H9 (cell line): Measurements from ENCODE around the gene ROPN1B. TPM values are rescaled to one million over a fixed set of nuclear protein-coding genes. Genes with fewer than 3 reads are reported as not detected.
A peak's percentile ranks its signal among the peaks of the same experiment; 100 is the strongest.

Experiments
- DNase-seq: peaks from one replicate; pipeline ENCODE4 v3.0.0-alpha.2; 2017
- H2AFZ ChIP-seq: one replicate; pipeline ENCODE4 v1.6.1; 2013; ENCODE audit warnings: mild to moderate bottlenecking, low read length, control low read depth, moderate library complexity
- H2AK5ac ChIP-seq: 2 replicates; pipeline ENCODE4 v1.6.1; 2013; ENCODE audit warnings: low read length, control low read depth, mixed read lengths; ENCODE audit not compliant: insufficient read length
- H2BK120ac ChIP-seq: one replicate; pipeline ENCODE4 v1.6.1; 2013; ENCODE audit warnings: low read depth, mild to moderate bottlenecking, low read length, control low read depth, inconsistent platforms; ENCODE audit not compliant: poor library complexity, severe bottlenecking
- H2BK12ac ChIP-seq: 2 replicates; pipeline ENCODE4 v1.6.1; 2013; ENCODE audit warnings: low read length, control low read depth, mixed read lengths, low read depth; ENCODE audit not compliant: insufficient read length
- H2BK15ac ChIP-seq: 2 replicates; pipeline ENCODE4 v1.6.1; 2013; ENCODE audit warnings: low read depth, low read length, control low read depth
- H2BK20ac ChIP-seq: one replicate; pipeline ENCODE4 v1.6.1; 2013; ENCODE audit warnings: low read depth, mild to moderate bottlenecking, low read length, control low read depth, inconsistent platforms; ENCODE audit not compliant: poor library complexity, severe bottlenecking
- H2BK5ac ChIP-seq: 2 replicates; pipeline ENCODE4 v1.6.1; 2013; ENCODE audit warnings: low read length, control low read depth, mixed read lengths; ENCODE audit not compliant: insufficient read length
- H3K14ac ChIP-seq: 2 replicates; pipeline ENCODE4 v1.6.1; 2013; ENCODE audit warnings: low read length, control low read depth; ENCODE audit not compliant: insufficient read depth
- H3K18ac ChIP-seq: 2 replicates; pipeline ENCODE4 v1.6.1; 2013; ENCODE audit warnings: low read depth, mild to moderate bottlenecking, mixed read lengths, low read length, control low read depth; ENCODE audit not compliant: insufficient read length
- H3K23ac ChIP-seq: 2 replicates; pipeline ENCODE4 v1.6.1; 2013; ENCODE audit warnings: low read length, control low read depth, mixed read lengths, low read depth; ENCODE audit not compliant: insufficient read length
- H3K23me2 ChIP-seq: 2 replicates; pipeline ENCODE4 v1.6.1; 2013; ENCODE audit warnings: low read depth, mild to moderate bottlenecking, mixed read lengths, low read length, control low read depth; ENCODE audit not compliant: insufficient read length, poor library complexity, severe bottlenecking
- H3K27ac ChIP-seq: 2 replicates; pipeline ENCODE4 v1.5.1; 2013; ENCODE audit warnings: low read length, control low read depth, mixed read lengths, low read depth; ENCODE audit not compliant: insufficient read length
- H3K27me3 ChIP-seq: 2 replicates; pipeline ENCODE4 v1.6.1; 2013; ENCODE audit warnings: low read length, control low read depth, inconsistent platforms; ENCODE audit not compliant: insufficient read depth
- H3K4ac ChIP-seq: 2 replicates; pipeline ENCODE4 v1.6.1; 2013; ENCODE audit warnings: low read depth, mild to moderate bottlenecking, control low read depth, inconsistent platforms, low read length, moderate library complexity
- H3K4me1 ChIP-seq: 2 replicates; pipeline ENCODE4 v1.6.1; 2013; ENCODE audit warnings: low read length, control low read depth, inconsistent platforms; ENCODE audit not compliant: insufficient read depth
- H3K4me2 ChIP-seq: 2 replicates; pipeline ENCODE4 v1.6.1; 2013; ENCODE audit warnings: low read length, control low read depth, mixed read lengths; ENCODE audit not compliant: insufficient read length, insufficient read depth
- H3K56ac ChIP-seq: 2 replicates; pipeline ENCODE4 v1.6.1; 2013; ENCODE audit warnings: low read depth, mild to moderate bottlenecking, mixed read lengths, low read length, control low read depth; ENCODE audit not compliant: insufficient read length
- H3K79me1 ChIP-seq: 2 replicates; pipeline ENCODE4 v1.6.1; 2013; ENCODE audit warnings: low read depth, mild to moderate bottlenecking, moderate library complexity, low read length, control low read depth, inconsistent platforms; ENCODE audit not compliant: insufficient read depth, poor library complexity, severe bottlenecking
- H3K79me2 ChIP-seq: 2 replicates; pipeline ENCODE4 v1.6.1; 2013; ENCODE audit warnings: low read length, control low read depth, inconsistent platforms; ENCODE audit not compliant: insufficient read depth
- H3K9ac ChIP-seq: 2 replicates; pipeline ENCODE4 v1.6.1; 2013; ENCODE audit warnings: low read length, control low read depth, mixed read lengths; ENCODE audit not compliant: insufficient read length; ENCODE audit errors: extremely low read depth
- H3K9me3 ChIP-seq: one replicate; pipeline ENCODE4 v1.6.1; 2013; ENCODE audit warnings: low read depth, low read length, inconsistent platforms; ENCODE audit not compliant: control insufficient read depth
- H3T11ph ChIP-seq: one replicate; pipeline ENCODE4 v1.6.1; 2013; ENCODE audit warnings: mild to moderate bottlenecking, low read length, control low read depth, inconsistent platforms
- H4K20me1 ChIP-seq: one replicate; pipeline ENCODE4 v1.6.1; 2013; ENCODE audit not compliant: control insufficient read depth, insufficient read length, insufficient read depth
- H4K5ac ChIP-seq: 2 replicates; pipeline ENCODE4 v1.6.1; 2013; ENCODE audit warnings: low read depth, mild to moderate bottlenecking, mixed read lengths, low read length, control low read depth; ENCODE audit not compliant: insufficient read length
- H4K8ac ChIP-seq: replicated peaks from 2 replicates; pipeline ENCODE4 v1.6.1; 2013; ENCODE audit warnings: low read length, control low read depth, mixed read lengths, low read depth; ENCODE audit not compliant: insufficient read length
- H4K91ac ChIP-seq: 2 replicates; pipeline ENCODE4 v1.6.1; 2013; ENCODE audit warnings: low read depth, mild to moderate bottlenecking, moderate library complexity, mixed read lengths, low read length, control low read depth; ENCODE audit not compliant: insufficient read length
- H3K27ac Mint-ChIP-seq, 3 experiments: 2 replicates in 2 of 3; 3 replicates in 1 of 3; pipeline ENCODE4 v1.8.0; 2020 to 2021; ENCODE audit warnings: mixed read lengths in 3 of 3, mild to moderate bottlenecking in 1 of 3, moderate library complexity in 1 of 3
- H3K27me3 Mint-ChIP-seq: 2 replicates; pipeline ENCODE4 v1.8.0; 2021; ENCODE audit warnings: low read depth, mild to moderate bottlenecking, moderate library complexity, mixed read lengths
- H3K36me3 Mint-ChIP-seq, 3 experiments: 2 replicates in 2 of 3; 3 replicates in 1 of 3; pipeline ENCODE4 v1.8.0; 2020 to 2021; ENCODE audit warnings: low read depth in 3 of 3, mixed read lengths in 3 of 3; ENCODE audit not compliant: insufficient read depth in 1 of 3
- H3K4me1 Mint-ChIP-seq, 2 experiments: 2 replicates each; pipeline ENCODE4 v1.8.0; 2020; ENCODE audit warnings: mixed read lengths in 2 of 2
- H3K4me3 Mint-ChIP-seq, 2 experiments: 2 replicates in 1 of 2; 3 replicates in 1 of 2; pipeline ENCODE4 v1.8.0; 2020 to 2021; ENCODE audit warnings: mild to moderate bottlenecking in 2 of 2, mixed read lengths in 2 of 2, moderate library complexity in 1 of 2
- H3K9me3 Mint-ChIP-seq, 2 experiments: 2 replicates in 1 of 2; 3 replicates in 1 of 2; pipeline ENCODE4 v1.8.0; 2020; ENCODE audit warnings: mild to moderate bottlenecking in 2 of 2, mixed read lengths in 2 of 2, moderate library complexity in 1 of 2
- WGBS: extraction: QIAGEN DNeasy Blood & Tissue Kit; methylation state at CpG from one replicate; pipeline ENCODE4 v1.1.7; 2013; ENCODE audit warnings: missing lambda C conversion rate, low lambda C conversion rate, mixed read lengths; ENCODE audit not compliant: insufficient read length; ENCODE audit errors: extremely low coverage; 5-methylcytosine and 5-hydroxymethylcytosine counted together
- total RNA-seq: library from RNA; stranded (reverse); gene quantifications from 2 replicates; pipeline ENCODE4 v1.2.1, GENCODE V29; 2021
- TF ChIP-seq, protein P1 (sequence below): fragments of 200-600 bp; sonication (generic); conservative IDR thresholded peaks from 3 replicates; pipeline ENCODE4 v1.8.0; 2021; ENCODE audit warnings: antibody characterized with exemption, mild to moderate bottlenecking

The ROPN1B gene
- total RNA-seq, 1 experiment from 2014 or later, result not detected

DNA sequence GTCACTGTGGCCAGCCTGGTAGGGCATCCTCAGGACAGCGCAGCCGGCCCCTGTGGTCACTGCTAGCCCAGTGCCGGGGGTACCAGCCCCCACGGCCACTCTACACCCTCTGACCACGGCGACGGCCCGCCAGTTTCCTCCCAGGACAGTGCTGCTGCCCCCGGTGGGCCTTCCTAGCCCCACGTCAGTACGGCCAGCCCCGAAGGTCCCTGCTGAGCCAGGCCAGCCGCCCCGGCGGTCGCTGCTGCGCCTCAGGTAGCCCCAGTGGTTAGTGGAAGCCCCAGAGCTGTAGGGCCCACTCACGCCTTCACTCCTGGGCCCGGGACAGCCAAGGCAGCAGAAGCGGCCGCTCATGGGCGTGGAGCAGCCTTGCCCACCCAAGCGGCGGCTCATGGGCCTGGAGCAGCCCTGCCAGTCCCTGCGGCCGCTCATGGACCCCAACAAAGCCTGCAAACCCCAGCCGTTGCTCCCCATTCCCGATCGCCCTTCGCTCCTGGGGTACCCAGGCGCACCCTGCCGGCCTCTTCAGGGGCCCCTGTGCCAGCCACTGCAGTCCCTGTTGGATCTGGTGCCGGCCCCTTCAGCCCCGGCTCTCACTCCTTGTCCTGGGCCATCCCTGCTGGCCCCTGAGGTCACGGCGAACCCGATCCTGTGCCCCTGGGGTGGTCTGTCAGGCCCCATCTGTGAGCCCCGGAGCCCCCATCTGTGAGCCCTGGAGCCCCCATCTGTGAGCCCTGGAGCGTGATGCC, 9.5 kb upstream of the ROPN1B start:
- H3K27ac ChIP-seq, result no peak overlapping the region
- H3K27me3 ChIP-seq, result no peaks in the 10 kb centered on the region
- no peak overlapping the region for H3K23ac ChIP-seq
- Mint-ChIP-seq H3K27me3 (peaks cover 39% of the 10 kb centered on the region), H3K36me3 (no peaks in the 10 kb centered on the region), H3K4me3 (no peak overlapping the region), H3K9me3 (peaks cover 3 to 4% of the 10 kb centered on the region in 2 experiments; a peak in 3 of 5 replicates), H3K27ac (no peak overlapping the region), H3K4me1 (peaks cover 0 to 5% of the 10 kb centered on the region in 2 experiments; a peak in 2 of 4 replicates)
- H2BK20ac ChIP-seq, result no peak overlapping the region
- no peak overlapping the region for H3K4ac ChIP-seq
- no peak overlapping the region for H2AFZ ChIP-seq
- H3K18ac ChIP-seq, result no peak overlapping the region
- no peak overlapping the region for H3K14ac ChIP-seq
- H2AK5ac ChIP-seq, result no peak overlapping the region
- no peaks in the 10 kb centered on the region for H4K20me1 ChIP-seq
- no peaks in the 10 kb centered on the region for H3K79me2 ChIP-seq
- no peak overlapping the region for H3T11ph ChIP-seq
- no peak overlapping the region for H4K8ac ChIP-seq
- no peaks in the 10 kb centered on the region for H3K9me3 ChIP-seq
- no peaks in the 10 kb centered on the region for H3K4me1 ChIP-seq
- DNase-seq, result peak; percentile 56
- H3K79me1 ChIP-seq, result no peaks in the 10 kb centered on the region
- no peak overlapping the region for H2BK120ac ChIP-seq
- H4K5ac ChIP-seq, result no peak overlapping the region
- H3K23me2 ChIP-seq, result no peaks in the 10 kb centered on the region
- TF ChIP-seq, protein P1, sequence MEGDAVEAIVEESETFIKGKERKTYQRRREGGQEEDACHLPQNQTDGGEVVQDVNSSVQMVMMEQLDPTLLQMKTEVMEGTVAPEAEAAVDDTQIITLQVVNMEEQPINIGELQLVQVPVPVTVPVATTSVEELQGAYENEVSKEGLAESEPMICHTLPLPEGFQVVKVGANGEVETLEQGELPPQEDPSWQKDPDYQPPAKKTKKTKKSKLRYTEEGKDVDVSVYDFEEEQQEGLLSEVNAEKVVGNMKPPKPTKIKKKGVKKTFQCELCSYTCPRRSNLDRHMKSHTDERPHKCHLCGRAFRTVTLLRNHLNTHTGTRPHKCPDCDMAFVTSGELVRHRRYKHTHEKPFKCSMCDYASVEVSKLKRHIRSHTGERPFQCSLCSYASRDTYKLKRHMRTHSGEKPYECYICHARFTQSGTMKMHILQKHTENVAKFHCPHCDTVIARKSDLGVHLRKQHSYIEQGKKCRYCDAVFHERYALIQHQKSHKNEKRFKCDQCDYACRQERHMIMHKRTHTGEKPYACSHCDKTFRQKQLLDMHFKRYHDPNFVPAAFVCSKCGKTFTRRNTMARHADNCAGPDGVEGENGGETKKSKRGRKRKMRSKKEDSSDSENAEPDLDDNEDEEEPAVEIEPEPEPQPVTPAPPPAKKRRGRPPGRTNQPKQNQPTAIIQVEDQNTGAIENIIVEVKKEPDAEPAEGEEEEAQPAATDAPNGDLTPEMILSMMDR, result no peak; the same call in 2 of the 3 replicates
- no CpG with 5 or more reads among the region's 39 CpGs for WGBS
- no peak overlapping the region for H3K4me2 ChIP-seq
- no peak overlapping the region for H4K91ac ChIP-seq
- no peak overlapping the region for H2BK15ac ChIP-seq
- H2BK5ac ChIP-seq, result no peak overlapping the region
- no peak overlapping the region for H3K56ac ChIP-seq
- H3K9ac ChIP-seq, result no peak overlapping the region
- H2BK12ac ChIP-seq, result no peak overlapping the region
